CD1c-positive myeloid dendritic cell (primary cell): Measurements from ENCODE around the gene PIEZO1.

ENCODE experiments used
- DNase-seq: peaks from one replicate; pipeline ENCODE4 v3.0.0-alpha.2; 2016; ENCODE audit errors: extremely low spot score

PIEZO1 gene

DNA sequence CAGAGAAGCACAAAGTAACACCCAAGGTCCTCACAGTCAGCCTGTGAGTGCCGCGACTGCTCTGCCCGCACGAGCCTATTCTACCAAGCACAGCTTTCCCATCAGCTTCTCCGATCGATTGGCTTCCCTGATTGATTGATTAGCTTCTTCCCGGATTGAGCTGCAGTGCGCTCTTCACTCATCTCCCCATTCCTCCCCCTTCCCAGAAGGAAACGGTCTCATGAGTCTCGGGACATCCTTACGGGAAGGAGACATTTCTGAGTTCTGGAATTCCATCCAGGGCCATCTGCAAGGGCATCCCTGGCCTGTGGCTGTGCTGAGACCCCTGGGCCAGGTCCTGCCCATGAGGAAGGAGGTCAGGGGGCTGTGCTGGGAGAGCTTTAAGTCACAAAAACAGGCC, 18.0 kb downstream of the PIEZO1 start:
- no peak for DNase-seq

DNA sequence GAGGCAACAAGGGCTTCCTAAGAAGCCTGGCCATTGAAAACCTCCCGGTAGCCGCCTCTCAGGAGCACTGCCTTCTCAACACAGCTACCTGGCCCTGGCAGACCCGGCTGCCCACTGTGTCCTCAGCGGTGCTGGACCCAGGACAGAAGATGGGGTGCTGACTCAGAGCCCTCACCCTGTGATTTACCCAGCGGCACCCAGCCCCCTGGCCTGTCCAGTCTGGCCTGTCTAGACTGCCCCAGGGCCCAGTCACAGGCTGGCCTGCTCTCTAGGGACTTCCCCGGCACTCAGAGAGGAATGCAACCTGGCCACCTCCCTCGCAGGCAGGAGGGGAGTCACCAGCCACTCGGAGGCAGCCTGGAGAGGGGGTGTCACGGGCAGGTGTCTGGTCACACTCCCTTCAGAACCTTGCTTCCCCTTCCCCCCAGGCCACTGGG, 20.1 kb downstream of the PIEZO1 start:
- DNase-seq: no peak

- DNase-seq: no peak
These were observed 20.9 kb downstream of the PIEZO1 start for GRCh38 chr16:88764080-88764479.

DNA sequence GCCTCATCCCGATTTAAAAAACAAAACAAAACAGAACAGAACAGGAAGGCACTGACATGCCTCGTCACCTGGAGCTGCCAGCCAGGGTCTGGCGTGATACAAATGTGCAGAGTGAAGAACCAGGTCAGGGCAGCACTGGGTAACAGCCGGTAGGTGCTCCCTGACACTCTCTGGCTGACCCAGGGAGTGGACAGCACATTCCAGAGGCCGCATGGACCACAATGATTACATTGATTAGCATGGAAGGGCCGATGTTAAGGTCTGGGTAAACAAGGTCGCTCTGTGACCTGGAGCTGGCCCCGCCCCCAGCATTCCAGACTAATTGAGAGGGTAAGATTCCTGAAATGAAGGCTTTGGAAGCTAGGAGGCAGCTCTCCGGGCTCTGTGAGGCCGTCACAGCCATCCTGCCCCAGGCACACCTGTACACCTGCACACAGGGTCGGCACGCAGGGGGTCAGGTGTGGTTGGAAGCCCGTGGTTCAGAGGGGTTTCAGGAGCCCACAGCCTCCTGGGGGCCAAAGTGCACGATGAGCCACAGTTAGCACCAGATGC, 21.4 kb downstream of the PIEZO1 start:
- DNase-seq: no peak

DNA sequence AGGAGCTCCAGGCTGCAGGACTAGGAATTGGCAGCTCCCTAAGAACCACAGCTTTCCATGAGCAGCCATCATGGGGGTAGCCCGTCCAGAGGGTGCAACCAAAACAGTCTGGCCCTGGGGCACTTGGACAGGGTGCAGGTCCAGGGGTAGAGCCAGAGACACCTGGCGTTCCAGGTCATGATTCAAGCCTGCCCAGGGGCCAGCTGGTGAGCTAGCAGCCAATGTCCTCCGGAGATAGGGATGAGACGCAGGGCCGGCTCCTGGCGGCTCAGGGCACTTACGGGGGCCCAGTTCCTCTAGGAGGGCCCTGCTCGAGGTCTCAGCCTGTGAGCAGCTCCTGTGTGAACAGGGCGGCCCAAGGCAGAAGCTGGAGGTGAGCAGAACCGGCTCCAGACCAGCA, 22.1 kb downstream of the PIEZO1 start:
- no peak for DNase-seq

DNA sequence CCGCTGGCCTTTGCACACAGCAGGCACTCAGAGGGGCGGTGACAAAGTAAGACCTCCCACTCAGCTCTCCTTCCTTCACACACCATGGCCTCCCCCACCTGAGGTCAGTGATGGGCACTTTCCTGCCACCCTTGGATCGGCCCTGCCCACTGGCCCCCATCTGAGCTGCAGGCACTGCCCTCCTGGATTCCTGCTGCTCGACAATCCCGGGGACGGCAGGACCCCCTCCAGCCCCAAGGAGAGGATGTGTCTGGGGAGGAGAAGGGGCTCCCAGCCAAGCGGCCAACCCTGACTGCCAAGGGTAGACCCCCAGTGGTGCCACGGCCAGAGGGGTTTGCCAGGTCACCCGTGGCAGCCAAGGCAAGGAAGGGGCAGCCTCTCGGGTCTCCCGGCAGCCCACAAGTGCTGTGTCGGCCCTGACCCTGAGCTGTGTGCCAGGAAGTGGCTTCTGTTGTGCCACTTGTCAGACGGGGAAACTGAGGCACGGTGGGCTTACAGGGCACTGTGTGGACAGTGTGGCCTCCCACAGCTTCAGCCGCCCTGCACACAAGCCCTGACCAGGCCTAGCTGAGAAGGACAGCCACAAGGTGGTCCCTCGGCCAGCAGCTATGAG, 22.7 kb downstream of the PIEZO1 start:
- DNase-seq: no peak

DNA sequence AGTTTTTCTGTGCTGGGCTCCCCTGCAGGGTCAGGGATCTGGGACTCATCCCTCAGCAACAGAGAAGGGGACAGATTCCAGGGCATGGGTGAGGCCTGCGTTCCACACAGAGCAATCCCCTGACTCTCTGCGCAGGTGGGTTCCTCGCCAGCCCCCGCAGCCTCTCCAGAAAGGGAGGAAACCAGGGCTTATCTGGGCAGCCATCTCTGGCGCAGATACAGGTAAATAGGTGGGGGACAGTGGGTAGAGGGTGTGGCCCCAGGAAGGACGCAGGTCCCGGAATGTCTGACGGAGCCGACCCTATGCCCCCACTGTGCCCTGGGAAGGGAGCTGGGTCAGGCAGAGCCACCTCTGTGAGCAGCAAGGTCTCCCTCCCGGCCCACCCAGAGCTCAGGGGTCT, 23.2 kb downstream of the PIEZO1 start:
- DNase-seq: no peak

GRCh38 chr16:88761143-88761534, 23.9 kb downstream of the PIEZO1 start:
- no peak for DNase-seq

DNA sequence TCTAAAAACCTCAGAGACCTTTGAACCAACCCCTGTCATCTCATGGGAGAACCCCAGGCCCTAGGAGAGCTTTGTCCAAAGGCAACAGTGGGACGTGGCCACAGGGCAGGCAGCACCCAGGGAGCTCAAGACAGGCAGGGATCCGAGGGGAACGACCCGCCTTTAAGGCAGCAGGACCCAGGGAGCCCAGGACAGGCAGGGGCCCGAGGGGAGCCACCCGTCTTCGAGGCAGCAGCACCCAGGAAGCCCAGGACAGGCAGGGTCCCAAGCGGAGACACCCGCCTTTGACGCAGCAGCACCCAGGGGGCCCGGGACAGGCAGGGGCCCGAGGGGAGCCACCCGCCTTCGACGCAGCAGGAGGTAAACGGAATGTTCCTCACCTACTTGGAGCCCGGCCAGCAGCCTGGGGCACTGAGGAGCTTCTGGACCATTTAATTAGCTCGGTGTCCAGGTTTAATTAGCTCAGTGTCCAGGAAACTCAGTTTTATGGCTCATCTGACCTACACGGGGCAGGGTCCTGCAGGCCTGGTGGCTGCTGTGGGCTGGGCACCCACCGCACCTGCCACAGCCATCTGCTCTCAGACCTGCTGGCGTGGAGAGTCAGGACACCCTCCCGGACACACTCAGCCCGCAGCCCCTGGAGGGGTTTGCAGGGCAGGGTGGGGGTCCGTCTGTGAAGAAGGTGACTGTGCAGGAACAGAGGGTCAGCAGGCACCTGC, 24.4 kb downstream of the PIEZO1 start:
- DNase-seq: no peak

- no peak for DNase-seq
These were observed 25.1 kb downstream of the PIEZO1 start for GRCh38 chr16:88759976-88760350.

DNA sequence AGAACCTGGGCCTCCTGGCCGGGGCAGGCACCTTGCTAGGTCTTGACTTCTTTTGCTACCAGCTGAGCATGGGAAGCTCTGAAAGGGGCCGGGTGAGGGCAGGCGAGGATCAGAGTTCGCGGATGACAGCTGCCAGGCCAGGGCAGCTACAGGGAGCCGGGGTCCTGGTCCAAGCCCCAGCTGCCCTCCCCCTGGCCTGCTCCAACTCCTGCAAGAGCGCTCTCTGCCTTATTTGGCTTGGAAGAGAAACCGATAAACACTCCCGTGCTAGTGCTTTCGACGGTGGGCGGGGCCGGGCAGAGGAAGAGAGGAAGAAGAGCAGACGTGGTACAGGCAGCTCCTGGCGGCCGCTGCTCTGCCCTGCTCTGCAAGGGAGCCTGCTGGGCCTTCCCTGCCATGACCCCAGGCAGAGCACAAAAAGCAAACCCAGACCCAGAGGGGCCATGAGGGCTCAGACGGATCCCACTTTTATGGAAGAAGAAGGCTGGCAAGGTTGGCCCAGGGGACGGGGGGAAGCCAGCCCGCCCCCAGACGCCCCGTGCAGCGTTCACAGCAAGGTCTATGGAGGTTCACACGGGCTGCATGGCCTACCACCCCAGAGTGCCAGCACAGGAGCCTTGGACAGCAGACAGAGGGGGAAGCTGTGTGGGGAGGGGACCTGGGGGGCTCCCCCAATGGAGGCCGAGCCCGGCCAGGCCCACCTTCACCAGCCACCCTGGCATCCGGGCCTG, 25.6 kb downstream of the PIEZO1 start:
- no peak for DNase-seq

DNA sequence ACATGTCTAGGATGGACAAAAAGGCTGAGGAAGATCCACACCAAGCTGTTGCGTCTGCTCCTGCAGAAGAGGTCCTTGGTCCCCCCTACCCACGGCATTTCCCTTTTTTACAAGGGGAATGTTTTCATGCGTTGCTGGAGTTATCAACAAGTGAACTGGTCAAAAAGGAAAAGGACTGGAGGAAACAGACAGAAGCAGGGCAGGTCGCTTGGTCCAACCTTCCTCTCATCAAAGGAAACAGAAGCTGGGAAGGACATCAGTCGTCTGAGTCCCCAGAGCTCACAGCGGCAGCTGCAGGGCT, 26.1 kb downstream of the PIEZO1 start:
- DNase-seq: no peak

DNA sequence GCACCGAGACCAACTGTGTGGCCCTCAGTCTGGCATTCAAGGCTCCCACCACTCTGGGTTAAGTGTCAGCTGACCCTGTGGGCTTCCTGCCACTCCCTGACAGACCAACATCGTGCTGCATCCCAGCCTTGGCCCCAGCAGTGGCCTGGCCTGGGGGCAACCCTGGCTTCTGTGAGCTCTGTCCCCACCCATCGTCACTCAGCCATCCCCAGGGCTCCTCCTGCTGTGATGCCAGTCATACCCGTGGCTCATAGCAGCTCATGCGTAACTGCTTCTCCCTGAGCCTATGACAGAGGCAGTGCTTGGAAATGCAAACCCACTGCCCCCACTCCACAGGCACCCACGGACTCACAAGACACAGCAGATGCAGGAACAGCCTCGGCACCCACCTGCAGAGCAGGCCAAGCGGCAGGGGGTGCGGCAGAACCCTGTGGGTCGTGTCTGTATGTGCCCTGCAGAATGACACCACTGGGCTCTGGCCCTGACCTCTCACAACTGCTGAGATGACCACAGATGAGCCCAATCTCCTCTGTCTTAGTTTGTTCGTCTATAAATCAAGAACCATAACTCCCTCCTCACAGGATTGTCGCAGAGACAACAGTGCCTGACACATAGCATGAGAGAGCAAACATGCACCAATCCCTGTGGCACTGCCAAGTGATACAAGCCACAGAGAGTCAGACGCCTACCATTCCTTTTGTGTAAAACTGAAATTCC, 26.6 kb downstream of the PIEZO1 start:
- no peak for DNase-seq

DNA sequence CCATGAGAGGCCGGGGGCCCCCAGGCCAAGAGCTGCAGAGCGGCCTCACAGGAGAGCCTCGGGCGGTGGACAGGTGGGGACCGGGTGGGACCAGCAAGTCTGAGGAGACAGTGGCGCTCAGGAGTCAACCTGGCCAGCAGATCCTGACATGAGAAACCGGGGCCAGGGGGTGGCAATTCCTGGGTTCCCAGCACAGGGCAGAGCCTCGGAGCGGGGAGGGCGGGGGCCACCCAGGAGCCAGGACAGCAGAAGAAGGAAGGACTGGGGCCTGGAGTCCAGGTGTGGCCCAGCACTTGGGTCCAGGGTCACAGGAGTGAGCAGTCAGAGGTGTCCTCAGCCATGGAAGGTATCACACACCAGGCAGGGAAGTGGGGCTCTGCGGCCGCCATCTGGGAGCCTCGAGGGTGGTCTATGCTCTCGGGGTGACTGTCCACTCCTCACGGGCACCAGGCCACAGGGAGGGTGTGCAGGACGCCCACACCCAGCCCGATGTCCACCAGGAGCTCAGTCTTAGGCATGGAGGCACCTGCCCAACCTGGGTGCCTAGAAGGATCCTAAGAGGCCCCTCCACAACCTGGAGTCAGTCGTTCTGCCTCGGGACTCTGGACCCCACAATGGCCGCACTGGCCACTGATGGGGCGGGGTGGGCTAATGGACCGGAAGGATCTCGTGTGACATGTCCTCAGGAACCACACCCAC, 29.1 kb downstream of the PIEZO1 start:
- no peak for DNase-seq

DNA sequence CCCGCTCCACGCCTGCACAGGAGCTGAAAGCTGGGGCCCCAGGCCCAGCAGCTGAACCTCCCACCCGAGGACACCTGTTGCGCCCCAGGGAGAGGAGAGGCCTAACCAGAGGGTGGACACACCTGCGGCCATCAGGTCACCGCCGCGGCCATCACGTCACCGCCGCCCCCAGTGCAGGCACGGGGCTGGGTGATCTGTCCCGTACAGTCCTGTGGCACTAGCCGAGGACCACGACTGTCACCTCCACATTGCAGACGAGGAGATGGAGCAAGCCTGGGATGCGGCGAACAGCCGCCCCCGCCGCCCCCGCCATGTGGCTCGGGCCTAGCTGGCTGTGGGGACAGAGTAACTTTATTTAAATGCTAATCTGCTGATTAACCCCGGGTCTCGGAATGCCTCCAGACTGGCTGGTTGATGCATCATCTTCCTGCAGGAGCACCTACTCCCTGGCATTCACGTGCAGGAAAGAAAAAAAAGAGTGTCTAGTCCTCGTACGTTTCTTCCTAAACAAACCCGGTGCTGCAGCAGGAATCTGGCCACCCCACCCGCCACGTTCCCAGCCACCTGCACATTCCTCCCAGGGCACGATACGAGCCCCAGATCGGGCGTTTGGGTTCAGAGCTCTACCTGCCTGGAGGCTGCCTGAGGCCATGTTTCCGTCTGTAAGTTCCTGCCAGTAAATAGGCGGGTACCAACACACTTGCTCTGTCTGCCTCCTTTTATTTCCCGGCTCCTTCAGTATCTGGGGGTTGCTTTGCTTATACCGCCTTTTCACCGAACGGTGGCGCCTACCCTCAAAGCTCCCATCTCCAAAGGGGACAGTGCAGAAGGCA, 29.9 kb downstream of the PIEZO1 start:
- no peak for DNase-seq

GRCh38 chr16:88754109-88754911, 30.7 kb downstream of the PIEZO1 start:
- no peak for DNase-seq

GRCh38 chr16:88753602-88754001, 31.4 kb downstream of the PIEZO1 start:
- no peak for DNase-seq

GRCh38 chr16:88753191-88753590, 31.8 kb downstream of the PIEZO1 start:
- no peak for DNase-seq

DNA sequence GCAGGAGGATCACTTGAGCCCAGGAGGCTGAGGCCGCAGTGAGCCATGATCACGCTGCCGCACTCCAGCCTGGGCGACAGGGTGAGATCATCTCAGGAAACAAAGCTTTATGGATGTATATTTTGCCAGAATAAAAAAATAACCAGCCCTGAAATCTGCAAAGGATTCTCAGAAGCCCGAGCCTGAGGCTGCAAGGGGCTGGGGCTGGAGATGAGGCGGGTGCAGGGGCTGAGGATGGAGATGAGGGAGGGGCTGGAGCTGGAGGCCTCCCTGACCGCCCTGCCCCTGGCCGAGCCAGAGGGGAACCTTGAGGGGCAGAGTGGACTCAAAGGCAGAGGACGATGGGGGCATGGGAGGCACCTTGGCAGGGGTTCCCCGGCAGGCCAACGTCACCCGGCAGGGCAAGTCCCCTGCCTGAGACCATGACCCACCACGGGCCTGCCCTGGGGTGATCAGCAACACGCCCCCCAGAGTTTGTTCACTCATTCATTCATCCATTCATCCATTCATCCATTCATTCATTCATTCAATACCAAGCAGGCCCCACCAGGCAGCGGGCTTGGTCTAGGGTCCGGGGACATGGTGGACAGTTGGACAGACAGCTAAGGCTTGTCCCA, 32.5 kb downstream of the PIEZO1 start:
- no peak for DNase-seq

GRCh38 chr16:88750854-88751253, 34.2 kb downstream of the PIEZO1 start:
- no peak for DNase-seq
